22Rv1 (cell line): ENCODE data around the gene KLHL42.

ENCODE experiments used
- H3K27ac ChIP-seq: fragments of 450-650 bp; 2 replicates; pipeline ENCODE4 v1.5.1; 2017
- CTCF ChIP-seq: fragments of 450-650 bp; IDR thresholded peaks from 2 replicates; pipeline ENCODE4 v1.5.1; 2017; ENCODE audit warnings: mild to moderate bottlenecking
- ZFX ChIP-seq: fragments of 450-650 bp; IDR thresholded peaks from 2 replicates; pipeline ENCODE4 v1.6.1; 2017; ENCODE audit warnings: antibody characterized with exemption, borderline replicate concordance

The KLHL42 gene

DNA sequence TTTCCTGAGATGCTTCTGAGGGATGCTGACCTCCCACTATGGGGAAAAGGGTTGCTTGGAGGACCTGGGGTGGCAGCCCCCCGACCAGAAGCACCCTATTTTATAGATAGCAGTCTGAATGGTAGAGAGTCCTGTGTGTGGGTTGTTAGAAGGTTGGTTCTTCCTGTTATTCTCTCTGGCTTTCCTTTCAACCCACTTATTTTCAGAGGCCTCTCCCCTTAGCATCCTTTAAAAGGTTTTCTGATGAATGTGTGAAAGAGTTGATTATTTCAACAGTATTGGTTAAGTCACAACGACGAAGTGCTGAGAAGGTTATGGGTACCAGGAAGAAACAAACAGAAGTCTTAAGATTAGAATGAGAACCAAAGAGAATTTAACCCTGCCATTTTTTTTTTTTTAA is 20.8 kb downstream of the KLHL42 start:
- TF ChIP-seq CTCF: no peak
- TF ChIP-seq ZFX: no peak

DNA sequence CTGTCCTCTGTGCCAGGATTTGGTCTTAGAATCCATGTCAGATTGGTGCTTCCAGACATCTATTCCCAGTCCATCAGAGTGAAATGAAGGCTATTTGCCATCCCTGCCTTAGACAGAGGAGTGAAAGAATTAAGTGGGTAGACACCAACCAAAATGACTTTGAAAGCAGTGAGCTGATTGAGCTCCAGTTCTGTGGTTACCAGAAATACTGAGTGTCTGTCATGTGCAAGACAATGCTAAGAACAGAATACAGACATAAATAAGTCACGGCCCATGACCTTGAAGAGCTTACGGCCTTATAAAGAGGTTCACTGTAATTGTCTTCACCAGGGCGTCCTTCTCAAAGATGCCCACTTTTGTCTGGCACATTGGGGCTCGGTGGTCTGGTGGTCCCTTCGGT is 21.6 kb downstream of the KLHL42 start:
- TF ChIP-seq ZFX (no peak), CTCF (no peak)
- H3K27ac ChIP-seq: no peak overlapping the region

More for the DNA sequence above, 20.8 kb downstream of the KLHL42 start:
- no peak overlapping the region for H3K27ac ChIP-seq

DNA sequence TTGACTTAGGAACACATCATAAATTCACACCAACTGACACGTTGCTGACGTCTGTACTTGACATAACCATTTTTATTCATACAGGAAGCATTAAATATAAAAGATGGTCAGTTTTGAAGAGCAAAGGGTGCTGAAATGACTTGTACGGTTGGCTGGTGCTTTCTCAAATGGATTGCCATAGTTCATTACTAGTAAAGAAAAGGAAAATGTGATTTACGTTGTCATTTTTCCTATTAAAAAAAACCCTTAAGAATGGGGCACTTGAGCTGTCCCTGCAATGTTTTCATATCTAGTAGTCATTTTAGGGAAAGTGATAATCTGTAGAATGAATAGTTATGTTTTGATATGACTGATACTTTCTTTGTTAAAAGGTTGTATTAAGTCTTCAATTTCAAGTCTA is 22.5 kb downstream of the KLHL42 start:
- no peak overlapping the region for H3K27ac ChIP-seq
- TF ChIP-seq ZFX (no peak), CTCF (no peak)

GRCh38 chr12:27802936-27803335 is 22.9 kb downstream of the KLHL42 start:
- TF ChIP-seq CTCF: no peak
- TF ChIP-seq ZFX: no peak
- no peak overlapping the region for H3K27ac ChIP-seq

DNA sequence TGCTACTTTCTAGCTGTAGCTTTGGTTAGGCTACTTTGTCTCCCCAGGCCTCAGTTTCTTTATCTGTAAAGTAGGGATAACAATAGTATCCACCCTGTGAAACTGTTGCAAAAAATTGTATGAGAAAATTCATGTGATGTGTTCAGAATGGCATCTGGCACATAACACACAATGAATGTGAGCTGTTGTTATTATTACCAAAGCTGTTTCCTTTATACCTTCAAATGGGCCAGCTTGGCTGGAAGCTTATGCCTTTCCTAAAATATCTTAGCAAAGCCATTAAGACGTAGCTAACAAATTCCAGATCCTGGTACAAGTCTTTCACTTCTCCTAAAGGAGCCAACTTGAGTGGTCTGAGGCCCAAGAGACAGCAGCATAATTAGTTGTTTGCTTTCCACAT is 25.2 kb downstream of the KLHL42 start:
- TF ChIP-seq CTCF (no peak), ZFX (no peak)
- H3K27ac ChIP-seq: no peak overlapping the region

DNA sequence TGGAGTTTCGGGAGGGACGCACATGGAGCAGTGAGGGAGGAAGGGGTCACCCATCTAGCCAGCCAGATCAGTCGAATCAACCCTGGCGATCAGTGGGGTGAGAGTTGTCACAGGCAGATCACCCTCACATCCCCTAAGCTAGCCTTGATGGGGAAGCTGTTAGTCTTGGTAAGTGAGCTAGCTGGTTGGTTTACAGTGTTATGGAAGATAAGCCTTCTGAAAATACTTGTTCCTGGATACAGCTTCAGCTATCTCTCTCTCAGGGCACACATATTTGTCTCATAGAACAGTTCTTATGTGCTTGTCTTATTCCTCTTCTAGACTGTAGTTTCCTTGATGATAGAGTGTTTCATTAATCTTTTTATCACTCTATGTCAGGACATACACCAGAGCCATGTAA is 26.2 kb downstream of the KLHL42 start:
- TF ChIP-seq ZFX (no peak), CTCF (no peak)
- H3K27ac ChIP-seq: no peak overlapping the region

- H3K27ac ChIP-seq: no peak overlapping the region
- TF ChIP-seq ZFX (no peak), CTCF (peak; percentile 30)
These were observed 27.1 kb downstream of the KLHL42 start for GRCh38 chr12:27807063-27807703.
